Esophagus squamous epithelium (tissue), 4 donors: ENCODE data around the gene CREB5.

Experiments used
- CTCF ChIP-seq, 6 experiments: fragments of 450-650 bp in 4 of 6; fragments of 200-600 bp in 2 of 6; sonication (generic) in 2 of 6; IDR thresholded peaks; one replicate each; pipeline ENCODE4 v1.5.1; 2016 to 2019; ENCODE audit warnings: antibody characterized with exemption in 6 of 6, mild to moderate bottlenecking in 4 of 6, moderate library complexity in 4 of 6
- POLR2A ChIP-seq, 4 donors: fragments of 450-650 bp; IDR thresholded peaks; one replicate each; pipeline ENCODE4 v1.6.1; 2017; ENCODE audit warnings: antibody characterized with exemption in 4 of 4, mild to moderate bottlenecking in 4 of 4, moderate library complexity in 3 of 4

DNA sequence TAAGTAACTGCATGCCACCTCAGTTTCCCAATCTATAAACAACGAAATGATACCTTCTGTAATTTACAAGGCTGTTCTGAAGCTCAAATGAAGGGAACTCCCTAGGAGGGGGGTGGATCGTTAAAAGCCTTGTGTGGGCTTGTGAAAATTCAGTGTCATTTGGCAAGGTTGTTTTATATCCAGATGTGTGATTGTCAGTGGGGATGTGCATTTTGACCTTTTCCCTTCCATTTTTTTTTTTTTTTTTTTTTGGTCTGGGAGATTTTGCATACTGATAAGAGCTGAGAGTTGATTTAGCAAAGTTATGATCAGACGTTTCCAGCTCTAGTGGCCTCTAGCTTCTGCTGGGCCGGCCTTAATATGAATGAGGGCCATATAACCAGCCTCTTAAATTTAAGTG is 22.8 kb downstream of the CREB5 start:
- no peak for TF ChIP-seq CTCF (IDR thresholded peaks at IDR 0.05)
- no peak for TF ChIP-seq POLR2A (IDR thresholded peaks at IDR 0.05)
